Activated T-cell treated with anti-CD3 and anti-CD28 coated beads, Interleukin-2, amount 50 U/mL, for 48 hours (primary cell): ENCODE measurements around the gene DOCK8.

Source experiments
- DNase-seq, 2 experiments: peaks; one replicate each; pipeline ENCODE4 v3.0.0-alpha.2; 2020

DOCK8 gene

DNA sequence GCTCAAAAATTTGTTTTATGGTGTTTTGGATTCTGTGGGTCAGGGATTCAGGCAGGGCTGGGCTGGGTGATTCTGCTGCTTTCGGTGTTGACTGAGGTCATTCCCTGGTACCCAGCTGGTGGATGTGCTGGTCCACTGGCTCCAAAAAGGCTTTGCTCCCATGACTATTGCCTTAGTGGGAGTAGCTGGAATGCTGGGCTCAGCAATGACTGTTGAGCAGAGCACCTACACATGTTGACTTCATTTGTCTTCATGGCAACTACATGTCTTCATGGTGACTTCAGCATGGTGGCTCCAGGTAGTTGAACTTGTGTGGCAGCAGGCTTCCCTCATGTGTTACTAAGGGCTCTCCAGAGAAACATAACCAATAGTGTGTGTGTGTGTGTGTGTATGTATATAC lies 297.2 kb downstream of the DOCK8 start:
- no peak for DNase-seq

DNA sequence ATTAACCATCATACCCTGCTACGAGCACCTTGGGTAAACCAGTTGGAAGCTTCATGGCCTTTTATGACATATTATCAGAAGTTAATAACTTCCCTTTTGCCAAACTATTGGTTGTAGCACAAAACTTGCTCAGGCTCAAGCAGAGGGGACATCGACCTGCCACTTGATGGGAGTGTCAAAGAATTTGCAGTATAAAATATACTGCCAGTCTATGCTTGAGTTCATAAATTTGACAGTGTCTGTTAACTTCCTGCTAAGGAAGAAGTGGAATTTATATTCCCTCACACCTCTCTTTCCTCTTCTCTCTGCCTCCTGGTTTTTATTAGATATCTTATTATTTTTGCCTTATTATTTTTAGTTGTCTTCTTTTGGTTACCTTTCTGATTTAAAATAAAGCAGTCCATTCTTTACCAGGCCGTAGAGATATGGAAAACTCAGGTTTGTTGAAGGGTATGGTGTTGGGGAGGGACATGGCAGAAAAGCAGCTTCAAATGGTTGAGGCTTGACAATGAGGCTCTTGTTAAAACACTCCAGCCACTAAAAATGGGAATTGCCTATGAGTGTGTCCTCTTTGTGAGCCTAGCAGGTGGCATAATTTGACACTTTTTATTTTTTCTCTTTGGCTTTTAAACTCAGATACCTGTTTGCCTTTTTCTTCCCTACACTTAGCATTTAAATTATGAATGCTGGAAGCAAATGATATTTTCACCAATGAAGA lies 298.0 kb downstream of the DOCK8 start:
- no peak for DNase-seq
